GM19023 (cell line): ENCODE measurements around the gene AKT2.

Experiments used
- ATAC-seq: cut with Tn5 transposase; IDR thresholded peaks from one replicate; pipeline ENCODE4 v1.9.1; 2021; ENCODE audit warnings: mild to moderate bottlenecking, moderate library complexity; ENCODE audit not compliant: unreplicated experiment

AKT2 gene

DNA sequence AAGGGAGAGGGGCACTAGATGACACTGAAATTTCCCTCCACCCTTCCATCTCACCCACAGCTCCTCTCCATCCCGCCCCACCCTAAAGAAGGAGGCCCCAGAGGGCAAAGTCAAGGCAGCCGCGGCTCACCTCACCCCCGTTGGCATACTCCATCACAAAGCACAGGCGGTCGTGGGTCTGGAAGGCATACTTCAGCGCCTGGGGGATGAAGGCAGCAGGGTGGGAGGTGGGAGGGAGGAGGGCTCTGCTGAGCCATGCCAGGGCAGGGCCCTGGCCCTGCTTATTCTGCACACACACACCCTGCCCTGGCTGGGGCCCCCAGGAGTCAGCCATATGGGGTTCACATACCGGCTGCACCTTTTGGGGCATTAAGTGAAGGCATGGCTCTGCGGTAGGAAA is 46.4 kb downstream of the AKT2 start:
- no peak for ATAC-seq

DNA sequence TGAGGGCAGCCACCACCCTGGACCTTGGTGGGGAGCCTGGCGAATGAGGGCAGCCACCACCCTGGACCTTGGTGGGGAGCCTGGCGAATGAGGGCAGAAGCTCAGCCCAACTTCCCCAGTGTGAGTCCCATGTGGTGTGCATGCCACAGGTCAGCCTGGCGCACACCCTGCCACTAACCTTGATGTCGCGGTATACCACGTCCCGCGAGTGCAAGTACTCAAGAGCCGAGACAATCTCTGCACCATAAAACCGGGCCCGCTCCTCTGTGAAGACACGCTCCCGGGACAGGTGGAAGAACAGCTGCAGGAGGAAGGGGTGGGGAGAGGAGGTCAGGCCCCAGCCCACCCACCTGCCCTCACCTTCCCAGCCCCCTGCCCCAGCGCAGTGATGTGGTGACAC is 47.4 kb downstream of the AKT2 start:
- no peak for ATAC-seq

DNA sequence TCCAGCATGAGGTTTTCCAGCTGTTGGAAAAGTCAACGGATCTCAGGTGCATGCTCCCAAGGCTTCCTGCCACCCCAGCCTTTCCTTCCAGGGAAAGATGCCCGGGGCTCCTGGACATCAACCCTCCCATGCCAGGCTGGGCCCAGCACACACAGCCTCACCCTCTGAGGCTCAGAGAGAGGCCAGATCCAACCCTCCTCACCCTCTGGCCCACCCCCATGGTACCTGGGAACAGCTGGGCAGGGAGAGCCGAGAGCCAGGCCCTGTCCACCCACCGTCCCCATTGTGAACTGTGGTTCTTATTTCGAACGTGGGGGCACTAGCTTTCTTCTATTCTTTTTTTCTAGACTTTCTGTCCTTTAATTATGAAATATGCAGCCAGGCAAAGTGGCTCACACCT is 48.8 kb downstream of the AKT2 start:
- ATAC-seq, result no peak

DNA sequence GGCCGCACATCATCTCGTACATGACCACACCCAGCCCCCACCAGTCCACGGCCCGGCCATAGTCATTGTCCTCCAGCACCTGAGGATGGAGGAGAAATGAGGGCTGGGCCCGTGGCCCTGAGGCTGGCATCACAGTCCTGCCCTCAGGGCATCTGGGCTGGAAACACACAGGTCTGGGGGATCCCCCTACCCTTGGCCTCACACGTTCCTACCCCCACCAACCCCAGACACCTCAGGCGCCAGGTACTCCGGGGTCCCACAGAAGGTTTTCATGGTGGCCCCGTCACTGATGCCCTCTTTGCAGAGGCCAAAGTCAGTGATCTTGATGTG is 49.2 kb downstream of the AKT2 start:
- no peak for ATAC-seq

DNA sequence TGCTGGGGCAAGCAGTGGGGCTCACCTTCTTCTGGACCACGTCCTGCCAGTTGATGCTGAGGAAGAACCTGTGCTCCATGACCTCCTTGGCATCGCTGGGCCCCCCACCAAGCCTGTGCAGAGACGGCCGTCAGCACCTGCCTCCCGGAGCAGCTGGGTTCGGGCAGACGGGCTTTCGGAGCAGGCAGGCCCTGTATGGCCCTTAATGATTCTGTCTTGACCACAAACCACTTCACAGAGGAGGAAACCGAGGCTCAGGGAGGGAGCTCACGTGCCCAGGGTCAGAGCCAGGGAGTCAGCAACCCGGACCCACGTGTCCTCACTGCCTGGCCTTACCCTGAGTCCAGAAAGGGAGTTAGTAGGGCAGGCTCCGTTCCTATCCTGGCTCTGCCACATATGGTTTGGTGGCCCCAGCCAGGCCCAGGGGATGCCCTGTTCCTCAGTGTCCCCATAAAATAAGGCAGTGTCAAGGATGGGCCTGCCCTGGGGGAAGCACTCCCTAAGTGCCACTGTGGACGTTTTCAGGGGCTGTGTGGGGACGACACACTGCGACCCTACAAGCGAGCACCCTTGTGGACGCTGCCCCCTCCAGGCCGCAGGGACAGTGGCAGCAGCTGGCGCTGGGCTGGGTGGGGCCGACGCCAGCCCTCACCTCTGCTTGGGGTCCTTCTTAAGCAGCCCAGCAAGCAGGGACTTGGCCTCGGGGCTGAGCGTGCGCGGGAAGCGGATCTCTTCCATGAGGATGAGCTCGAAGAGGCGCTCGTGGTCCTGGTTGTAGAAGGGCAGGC is 49.7 kb downstream of the AKT2 start:
- ATAC-seq, result no peak

DNA sequence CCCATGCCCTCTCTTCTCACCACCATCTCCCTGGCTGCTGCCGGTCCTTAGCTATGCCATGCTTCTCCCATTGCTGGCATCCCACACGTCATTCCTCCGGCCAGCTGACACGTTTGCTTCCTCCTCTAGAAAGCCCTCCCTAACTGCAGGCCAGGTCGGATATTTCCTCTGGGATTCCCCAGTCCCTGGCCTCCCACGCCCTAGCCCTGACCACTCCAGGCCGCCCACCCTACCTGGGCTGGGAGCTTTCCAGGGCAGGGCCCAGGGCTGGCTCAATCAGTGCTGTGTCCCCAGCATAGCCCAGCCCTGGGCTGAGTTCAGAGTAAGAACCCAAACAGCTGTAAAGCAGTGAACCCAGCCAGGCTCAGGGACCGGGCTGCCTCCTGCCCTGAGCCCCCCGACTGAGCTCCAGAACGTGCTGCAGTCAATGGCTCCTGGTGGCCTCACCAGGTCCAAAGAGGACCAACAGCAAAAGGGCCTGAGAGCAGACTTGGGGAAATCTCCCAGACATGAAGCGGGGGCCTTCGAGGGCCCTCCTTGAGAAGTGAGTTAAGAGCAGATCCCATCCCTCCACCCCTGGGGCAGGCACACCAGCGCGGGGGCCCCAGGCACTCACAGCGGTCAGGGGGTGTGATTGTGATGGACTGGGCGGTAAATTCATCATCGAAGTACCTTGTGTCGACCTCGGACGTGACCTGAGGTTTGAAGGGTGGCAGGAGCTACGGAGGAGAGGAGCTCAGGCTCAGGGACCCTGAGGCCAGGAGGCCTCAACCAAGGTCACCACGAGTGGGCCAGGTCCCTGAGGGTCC is 50.5 kb downstream of the AKT2 start:
- no peak for ATAC-seq

DNA sequence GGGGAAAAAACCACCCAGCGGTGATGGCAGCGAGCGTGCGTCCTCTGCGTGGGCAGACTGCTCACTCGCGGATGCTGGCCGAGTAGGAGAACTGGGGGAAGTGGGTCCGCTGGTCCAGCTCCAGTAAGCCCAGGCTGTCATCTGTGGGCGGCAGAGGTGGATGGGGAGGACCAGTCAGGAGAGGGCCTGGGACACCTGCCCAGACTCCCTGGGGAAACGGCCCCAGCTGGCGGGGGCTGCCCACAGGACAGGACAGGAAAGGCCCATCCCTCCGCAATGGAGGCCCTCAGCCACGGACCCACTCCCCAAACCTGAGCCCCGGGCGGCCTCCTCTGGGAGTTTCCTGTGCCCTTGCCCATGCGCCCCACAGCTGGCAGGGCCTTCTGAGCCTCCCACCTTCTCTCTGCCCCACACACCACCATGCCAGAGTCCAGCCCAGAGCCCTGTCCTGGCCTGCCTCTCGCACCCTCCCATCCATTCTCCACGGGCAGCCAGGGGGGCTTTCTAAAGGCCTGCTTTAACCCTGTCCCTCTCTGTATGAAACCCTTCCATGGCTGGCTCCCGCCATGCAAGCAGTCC is 51.2 kb downstream of the AKT2 start:
- ATAC-seq, result no peak

DNA sequence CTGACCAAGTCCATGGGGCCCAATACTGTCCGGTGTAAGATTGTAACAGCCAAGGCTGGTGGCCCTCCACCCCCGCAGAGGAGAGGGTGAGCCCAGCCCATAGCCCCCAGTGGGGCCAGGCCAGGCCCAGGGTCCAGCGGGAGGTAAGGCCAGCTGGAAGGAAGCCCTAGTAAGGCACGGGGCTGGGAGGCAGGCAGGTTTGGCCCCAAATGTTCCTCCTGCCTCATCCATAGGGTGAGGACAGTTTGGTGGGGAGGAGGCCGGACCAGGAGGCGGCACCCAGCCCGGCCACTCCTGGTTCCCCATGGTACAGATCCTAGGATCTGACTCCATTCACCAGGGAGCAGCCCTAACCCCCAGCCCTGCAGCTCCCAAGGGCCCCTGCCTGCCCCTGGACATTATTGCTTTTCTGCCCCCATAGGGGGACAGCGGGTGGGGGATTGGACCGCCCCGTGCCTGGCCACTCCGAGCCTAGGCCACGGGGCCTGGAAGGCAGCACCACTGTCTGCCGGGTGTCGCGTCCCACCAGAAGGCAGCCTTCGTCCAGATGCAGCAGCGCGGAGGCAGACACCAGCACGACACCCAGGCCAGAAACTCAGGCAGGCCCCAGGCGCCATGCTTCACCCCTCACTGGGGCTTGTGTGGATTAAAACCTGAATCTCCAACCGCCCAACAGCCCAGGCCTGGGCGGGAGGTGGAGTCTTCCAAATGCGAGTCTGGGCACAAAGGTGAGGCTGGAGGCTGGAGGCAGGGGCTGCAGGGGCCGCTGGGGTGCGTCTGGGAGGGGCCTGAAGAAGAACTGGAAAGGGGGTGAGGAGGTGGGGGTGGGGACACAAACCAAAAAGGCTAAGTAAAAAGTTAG is 52.0 kb downstream of the AKT2 start:
- no peak for ATAC-seq

DNA sequence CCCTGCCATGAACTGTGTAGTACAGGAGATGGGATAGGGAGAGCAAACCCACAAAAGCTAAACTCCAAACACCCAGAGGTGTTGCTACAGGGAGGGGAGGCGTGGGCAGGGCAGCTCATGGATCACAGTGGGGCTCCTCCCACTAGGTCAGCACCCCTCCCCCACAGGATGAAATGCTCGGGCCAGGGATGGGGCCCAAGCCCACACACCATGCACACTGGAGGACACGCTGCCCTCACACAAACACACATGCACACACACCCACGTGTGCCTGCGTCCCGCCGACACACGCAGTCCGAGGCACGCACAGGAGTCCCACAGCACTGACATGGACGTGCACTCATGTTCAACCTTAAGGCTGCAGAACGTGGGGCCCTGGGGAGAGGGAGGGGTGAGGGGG is 52.7 kb downstream of the AKT2 start:
- no peak for ATAC-seq

DNA sequence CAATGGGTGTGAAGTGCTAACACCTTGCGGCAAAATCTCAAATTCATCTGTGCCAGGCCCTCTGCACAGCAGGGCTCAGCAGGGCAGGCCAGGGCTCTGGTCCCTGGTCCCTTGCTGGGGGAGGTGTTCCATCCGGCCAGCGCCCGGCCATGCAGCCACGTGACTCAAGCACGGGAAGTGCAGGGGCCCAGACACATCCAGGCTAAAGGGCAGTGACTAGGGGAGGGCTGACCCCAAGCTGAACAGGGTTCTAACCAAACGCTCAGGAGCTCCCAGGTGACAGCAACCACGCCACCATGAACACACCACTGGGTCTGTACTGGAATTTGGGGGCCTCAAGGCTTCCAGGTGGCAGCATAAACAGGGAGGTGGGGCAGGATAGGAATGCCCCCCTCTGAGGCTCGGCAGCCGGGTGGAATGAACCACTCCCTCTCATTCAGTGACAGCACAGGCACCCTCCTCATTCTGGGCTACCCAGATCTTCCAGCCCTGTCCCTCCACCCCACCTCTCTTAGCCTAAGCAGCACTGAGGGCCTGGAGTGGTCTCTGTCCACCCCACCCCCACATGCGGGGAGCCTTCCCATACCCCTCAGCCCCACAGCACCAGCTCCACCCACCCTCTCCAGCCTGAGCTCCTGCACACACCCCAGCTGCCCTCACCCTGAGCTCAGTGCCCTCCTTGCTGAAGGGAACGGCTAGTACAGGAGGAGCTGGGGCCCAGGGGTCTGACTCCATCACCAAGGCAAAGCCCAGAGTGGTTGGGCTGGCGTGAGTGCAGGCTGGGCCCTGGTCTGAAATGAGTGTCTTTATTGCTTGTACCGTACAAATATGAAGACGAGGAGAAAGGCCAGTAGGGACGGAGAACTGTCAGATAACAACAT is 53.4 kb downstream of the AKT2 start:
- ATAC-seq, result no peak

DNA sequence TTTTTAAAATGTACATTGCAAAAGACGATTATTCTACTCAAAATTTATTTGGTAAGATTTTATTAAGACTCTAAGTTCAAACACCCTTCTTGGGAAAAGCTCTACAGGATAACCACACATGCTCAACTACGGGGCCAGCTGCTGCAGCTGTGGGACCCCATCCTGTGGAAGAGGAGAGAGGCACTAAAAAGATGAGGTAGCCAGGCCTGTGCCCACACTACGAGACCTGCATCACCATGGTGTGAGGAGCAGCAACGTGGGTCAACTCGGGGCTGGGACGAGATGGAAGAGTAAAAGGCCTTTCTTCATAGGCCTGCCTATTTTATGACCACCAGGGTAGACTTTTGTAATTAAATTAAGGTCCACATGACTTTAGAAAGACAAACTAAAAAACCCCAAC is 54.1 kb downstream of the AKT2 start:
- ATAC-seq, result no peak

DNA sequence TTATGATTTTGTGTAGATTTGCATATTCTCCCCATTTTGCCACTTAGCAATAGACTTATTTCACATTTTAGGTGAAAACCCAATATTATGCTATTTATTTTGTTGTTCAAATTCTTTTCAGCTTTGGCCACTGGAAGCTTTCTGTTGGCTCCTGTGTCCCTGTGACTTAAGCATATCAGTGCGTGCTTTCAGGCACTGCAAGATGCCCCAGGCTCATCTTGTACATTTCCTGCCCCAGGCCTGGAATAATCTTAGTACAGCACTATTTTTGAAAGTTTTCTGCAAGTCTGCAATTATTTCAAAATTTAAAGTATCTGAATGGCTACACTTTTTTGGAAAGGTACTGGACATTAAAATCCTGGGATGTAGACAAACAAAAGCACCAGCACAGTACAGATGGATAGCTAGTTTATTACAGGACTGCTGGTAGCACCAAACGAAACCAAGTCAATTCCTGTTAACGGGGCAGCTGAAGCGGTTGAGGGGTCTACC is 55.2 kb downstream of the AKT2 start:
- no peak for ATAC-seq

DNA sequence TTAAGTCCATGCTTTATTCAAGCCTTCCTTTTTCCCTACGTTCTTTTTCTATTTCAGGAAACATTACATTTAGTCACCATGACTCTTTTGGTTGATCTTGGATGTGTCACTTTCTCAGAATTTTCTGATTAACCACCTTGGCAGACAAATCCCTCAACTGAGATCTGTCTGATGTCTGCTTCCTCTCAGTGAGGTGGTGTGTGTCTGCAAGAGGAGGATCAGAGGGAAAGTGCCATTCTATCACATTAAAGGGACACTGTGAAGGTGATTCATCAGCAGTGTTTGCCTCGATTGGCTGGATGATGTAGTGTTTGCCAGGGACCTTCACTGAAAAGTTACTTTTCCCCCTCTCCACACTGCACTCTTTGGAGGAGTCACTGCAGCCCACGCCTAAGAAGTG is 55.7 kb downstream of the AKT2 start:
- ATAC-seq, result no peak

DNA sequence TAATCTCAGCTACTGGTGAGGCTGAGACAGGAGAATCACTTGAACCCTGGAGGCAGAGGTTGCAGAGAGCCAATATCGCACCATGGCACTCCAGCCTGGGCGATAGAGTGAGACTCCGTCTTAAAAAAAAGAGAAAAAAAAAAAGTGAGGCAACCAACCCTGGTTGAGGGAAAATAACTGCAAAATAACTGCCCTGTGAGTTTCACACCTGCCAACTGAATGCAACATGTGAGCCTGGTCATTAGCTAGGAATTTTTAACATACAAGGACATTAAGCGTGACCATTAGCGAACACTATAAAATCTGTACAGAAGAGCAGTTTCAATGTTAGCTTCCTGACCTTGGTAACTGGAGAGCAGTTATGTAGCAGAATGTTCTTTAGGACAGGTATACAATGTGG is 56.3 kb downstream of the AKT2 start:
- ATAC-seq, result no peak

DNA sequence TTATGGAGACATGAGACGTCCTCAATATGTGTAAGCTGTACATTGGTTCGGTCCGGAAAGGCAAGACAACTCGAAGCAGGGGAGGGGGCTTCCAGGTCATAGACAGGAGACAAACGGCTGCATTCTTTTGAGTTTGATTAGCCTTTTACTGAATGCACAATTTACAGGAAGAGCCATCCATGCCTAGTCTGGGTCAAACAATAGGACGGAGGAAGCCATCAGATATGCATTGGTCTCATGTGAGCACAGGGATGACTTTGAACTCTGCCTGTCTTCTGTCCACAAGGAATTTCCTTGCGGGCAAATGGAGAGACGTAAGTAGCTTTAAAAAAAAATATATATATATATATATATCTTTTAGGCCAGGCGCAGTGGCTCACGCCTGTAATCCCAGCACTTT is 56.8 kb downstream of the AKT2 start:
- no peak for ATAC-seq

DNA sequence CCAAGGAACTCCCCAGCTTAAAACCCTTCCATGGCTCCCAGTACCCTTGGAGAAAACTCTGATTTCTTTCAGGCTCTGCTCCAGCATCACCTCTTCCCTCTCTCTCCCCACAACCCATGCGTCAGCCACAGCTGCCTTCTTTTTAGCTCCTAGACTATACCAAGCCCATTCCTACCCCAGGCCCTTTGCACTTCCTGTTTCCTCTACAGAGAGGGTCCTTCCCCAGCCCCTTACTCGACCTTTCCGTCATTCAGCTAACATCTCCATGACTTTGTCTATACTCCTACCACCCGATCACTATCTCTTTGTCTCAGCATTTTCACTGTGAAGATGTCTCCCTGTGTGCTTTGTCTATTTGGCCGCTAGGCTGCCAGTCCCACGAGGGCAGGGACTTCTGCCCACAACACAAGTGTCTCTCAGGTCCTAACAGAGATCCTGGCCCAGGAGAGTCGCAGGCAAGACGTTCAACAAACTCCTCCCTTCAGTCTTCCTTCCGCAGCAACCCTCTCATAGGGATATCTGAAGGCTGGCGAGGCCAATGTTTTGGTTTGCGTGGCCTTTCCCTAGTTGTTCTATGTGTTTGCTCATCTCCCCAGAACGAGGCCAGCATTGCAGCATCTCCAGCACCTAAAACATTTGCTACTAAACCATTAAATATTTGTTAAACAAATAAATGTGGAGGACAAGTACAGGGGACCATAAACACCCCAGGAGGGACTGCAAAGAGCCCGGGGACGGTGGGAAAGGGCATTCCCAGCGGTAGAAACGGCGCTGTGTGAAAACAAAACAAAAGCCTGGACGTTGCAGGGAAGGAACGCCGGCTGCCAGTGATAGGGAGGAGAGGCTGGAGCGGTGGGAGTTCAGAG is 59.5 kb downstream of the AKT2 start:
- no peak for ATAC-seq

DNA sequence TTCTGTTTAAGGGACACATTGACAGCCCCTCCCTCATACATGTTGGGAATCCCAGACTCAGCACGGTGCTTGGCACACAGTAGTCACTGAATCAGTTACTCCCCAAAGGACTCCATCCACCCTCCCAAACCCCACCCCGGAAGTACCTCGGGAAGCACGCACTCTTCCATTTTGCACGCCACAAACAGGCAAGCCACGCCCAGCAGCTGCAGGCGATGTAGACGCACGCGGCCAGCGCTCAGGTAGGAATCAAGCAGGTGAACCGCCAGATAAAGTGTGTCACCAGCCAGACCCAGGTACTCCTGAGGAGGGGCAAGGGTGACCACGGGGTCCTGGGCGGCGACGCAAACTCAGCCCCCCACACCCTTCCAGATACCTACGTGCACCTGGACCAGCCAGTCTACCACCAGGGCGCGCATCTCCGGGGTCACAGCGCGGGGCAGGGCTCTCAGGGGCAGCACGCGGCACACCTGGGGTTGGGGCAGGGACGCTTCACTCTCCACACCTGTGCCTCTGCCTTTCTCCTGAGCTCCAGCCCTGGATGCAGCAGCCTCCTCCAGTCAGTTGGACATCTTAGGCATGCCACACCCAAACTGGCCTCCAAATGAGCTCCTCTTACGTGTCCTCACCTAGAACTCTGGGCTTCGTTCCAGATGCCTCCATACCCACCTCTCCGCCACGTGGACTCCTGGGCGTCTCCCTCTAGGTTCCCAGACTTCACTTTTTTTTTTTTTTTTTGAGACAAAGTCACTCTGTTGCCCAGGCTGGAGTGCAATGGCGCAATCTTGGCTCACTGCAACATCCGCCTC is 60.6 kb downstream of the AKT2 start:
- no peak for ATAC-seq

DNA sequence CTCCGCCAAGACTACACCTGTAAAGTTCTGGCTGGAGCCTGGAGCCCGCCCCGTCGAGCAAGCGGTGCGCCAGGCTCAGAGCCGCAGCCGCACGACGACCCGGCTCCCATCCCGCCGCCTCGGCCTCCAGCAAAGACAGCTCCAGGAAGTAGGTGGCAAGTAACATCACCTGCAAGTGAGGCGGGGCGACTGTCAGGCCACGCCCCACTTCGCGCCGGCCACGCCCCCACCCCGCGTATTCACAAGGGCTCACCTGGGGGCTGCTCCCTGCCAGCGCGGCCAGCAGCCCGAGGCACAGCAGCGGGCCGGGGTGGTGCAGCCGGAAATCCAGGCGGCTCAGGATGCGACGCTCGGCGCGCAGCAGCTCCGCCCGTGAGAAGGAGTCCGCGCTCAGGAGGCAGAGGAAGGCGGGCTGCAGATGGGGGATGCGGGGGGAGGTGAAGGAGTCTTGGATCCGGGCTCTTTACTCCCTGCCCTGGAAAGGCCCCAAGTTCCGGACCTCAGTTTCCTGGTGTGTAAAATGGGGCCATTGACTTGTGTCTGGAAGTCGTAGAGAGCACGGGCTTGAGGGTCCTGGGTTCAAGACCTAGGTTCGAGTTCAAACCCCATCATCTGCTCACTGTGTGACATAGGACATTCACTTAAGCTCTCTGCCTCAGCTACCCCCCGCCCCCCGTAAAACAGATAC is 61.9 kb downstream of the AKT2 start:
- no peak for ATAC-seq
